Measurements from ENCODE around the gene PLA2R1. TPM values are rescaled to one million over a fixed set of nuclear protein-coding genes. Genes with fewer than 3 reads are reported as not detected.
"Not testable (repeated sequence)": the region's sequence is repeated elsewhere in the genome, so short reads cannot be mapped to it uniquely, and the experiment has no call there.

The PLA2R1 gene
- total RNA-seq, 1 donor from 2014 or later: 3.0 TPM

GRCh38 chr2:160038662-160039061, 23.8 kb downstream of the PLA2R1 start:
- intact Hi-C loops (cut with DNase I); DNase-seq (ENCODE audit: low spot score): not testable (repeated sequence)

DNA sequence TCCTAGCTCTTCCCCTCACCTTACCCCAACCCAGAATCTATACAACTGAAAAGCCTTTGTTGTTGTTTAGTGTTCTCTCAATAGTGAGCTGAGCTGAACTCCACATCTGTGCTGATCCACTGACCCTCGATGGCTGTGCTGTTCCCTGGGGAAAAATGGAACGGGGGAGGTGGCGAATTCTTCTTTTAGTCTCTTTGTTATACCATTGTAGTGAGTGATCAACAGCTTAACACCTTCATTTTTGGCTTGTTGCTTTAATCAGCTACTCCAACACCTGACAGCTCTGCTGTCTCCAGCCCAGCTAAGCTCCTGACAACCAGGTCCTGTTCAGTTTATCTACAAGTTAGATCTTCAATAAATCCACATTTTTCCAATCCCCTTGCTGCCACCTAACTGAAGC, 25.7 kb downstream of the PLA2R1 start:
- DNase-seq (ENCODE audit: low spot score): no peak
- intact Hi-C loops (cut with DNase I): no loop called here

GRCh38 chr2:160035125-160035524, 27.3 kb downstream of the PLA2R1 start:
- intact Hi-C loops (cut with DNase I): no loop called here
- DNase-seq (ENCODE audit: low spot score): no peak

DNA sequence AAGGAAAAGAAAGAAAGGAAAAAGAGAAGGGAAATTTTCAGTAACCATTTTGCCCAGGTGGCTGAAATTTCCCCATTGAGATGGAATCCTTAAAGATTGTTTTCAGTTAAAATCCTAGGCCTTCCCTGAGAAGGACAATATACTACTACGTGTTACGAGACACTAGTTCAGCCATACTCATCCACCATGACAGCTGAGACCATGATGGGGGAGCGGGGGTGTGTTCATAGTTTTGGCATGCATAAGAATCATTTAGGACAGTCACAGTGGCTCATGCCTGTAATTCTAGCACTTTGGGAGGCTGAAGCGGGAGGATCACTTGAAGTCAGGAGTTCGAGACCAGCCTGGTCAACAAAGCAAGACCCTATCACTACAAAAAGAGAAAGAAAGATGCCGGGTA, 28.0 kb downstream of the PLA2R1 start:
- intact Hi-C loops (cut with DNase I): no loop called here
- no peak for DNase-seq (ENCODE audit: low spot score)

- no peak for DNase-seq (ENCODE audit: low spot score)
- intact Hi-C loops (cut with DNase I): no loop called here
Observed at GRCh38 chr2:160033732-160034392, 28.6 kb downstream of the PLA2R1 start.

- intact Hi-C loops (cut with DNase I): no loop called here
- DNase-seq (ENCODE audit: low spot score): no peak
Observed at GRCh38 chr2:160029270-160029628, 33.2 kb downstream of the PLA2R1 start.

DNA sequence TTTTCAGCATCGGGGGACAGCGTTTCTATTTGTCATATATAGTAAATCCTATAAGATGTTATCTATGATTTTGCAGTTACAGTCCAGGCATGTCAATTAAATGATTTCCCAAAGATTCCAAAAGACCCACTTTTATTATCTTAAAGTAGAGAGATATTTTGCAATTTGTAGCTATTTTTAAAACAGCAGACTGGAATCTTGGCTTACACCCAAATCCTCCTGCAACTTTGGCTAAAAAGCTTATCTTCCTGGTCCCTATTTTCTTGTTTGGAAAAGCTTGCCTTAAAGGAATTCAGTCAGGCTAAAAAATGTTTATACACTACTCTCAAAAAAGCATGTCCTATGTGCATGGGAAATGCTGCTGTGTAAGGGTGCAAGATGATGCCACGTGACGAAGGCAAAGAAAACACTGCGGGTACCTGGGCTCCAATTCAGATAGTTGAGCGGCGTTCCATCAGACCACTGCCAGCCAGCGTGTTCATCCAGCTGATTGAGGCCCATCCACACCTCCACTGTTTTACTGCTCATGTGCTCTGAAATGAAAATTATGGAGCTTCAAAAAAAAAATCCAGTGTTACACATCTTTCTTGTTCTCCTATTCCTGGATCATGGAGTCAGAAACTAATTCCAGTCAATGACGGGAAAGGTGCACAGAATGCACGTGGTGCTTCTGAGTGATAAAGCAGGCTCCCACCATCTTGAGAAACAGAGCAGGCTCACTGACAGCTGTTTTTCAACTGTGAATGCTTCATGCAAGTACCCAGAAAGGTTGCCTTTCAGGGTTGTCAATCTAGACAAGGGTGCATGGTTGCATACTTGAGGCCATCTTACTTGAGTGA, 33.8 kb downstream of the PLA2R1 start:
- no peak for DNase-seq (ENCODE audit: low spot score)
- intact Hi-C loops (cut with DNase I): no loop called here

DNA sequence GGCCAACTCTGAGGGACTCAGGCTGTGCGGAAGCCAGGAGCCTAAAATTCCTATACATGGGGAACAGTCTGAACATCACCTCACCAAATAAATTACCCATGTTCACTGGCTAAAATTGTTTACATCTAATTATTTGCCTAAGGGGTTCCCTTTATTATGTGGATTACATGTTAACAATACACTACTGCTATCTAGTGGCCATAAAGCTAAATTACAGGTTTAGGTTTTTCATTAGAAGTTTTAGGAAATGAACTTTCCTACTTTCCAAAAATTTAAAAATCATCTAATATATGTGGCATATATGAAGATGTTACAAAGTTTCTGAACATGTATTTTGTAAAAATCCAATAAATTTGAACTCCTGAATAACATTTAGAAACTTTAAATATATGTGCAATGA, 40.3 kb downstream of the PLA2R1 start:
- intact Hi-C loops (cut with DNase I): no loop called here
- DNase-seq (ENCODE audit: low spot score): no peak

GRCh38 chr2:160019374-160020090, 42.9 kb downstream of the PLA2R1 start:
- no peak for DNase-seq (ENCODE audit: low spot score)
- intact Hi-C loops (cut with DNase I): no loop called here

- intact Hi-C loops (cut with DNase I): no loop called here
- no peak for DNase-seq (ENCODE audit: low spot score)
Observed at GRCh38 chr2:160015746-160016145, 46.7 kb downstream of the PLA2R1 start.

- DNase-seq (ENCODE audit: low spot score): no peak
- intact Hi-C loops (cut with DNase I): no loop called here
Observed at GRCh38 chr2:160014227-160014626, 48.2 kb downstream of the PLA2R1 start.

- no peak for DNase-seq (ENCODE audit: low spot score)
- intact Hi-C loops (cut with DNase I): no loop called here
Observed at GRCh38 chr2:160010361-160011145, 51.9 kb downstream of the PLA2R1 start.

GRCh38 chr2:160007111-160007510, 55.3 kb downstream of the PLA2R1 start:
- DNase-seq (ENCODE audit: low spot score): no peak
- intact Hi-C loops (cut with DNase I): loop anchor here (5.0 kb wide), 1 partner anchor 175 kb away; no protein-coding TSS in a partner anchor

DNA sequence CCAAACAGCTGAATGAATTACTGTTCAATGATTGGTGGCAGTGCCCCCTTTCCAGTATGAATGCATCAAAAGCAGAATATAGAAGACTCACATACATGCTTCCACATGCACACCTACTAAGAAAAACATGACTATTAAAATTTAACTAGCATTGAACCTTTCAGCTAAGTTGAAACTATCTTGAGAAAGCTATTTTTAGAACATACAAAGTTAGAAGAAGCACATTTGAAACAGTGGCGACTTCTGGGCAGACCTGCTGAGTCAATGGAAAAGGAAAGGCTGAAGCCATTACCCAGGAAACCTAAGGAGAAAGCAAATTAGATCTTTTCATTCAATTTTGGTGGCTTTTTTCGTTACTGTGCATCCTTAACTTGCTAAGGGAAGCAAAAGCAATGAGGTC, 55.9 kb downstream of the PLA2R1 start:
- no peak for DNase-seq (ENCODE audit: low spot score)
- intact Hi-C loops (cut with DNase I): loop anchor here (5.0 kb wide), 1 partner anchor 176 kb away; no protein-coding TSS in a partner anchor

DNA sequence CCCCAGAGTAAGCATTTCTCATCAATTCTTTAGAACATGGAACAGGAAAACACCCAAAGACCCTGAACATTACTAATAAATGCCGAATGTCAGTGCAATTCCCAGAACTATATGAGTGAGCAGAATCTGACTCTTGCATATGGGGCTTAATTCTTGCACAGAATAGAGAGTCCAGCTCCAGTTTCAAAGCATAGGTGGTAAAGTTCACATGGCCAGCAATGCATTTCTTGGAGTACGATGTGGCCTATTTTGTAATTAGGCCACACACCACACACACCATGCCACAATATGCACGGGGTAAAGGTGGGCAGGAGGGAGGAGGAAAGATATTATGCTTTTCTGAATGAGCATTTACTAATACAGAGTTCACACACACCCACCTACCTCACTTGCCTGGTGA, 56.5 kb downstream of the PLA2R1 start:
- no peak for DNase-seq (ENCODE audit: low spot score)
- intact Hi-C loops (cut with DNase I): loop anchor here (5.0 kb wide), 1 partner anchor 176 kb away; no protein-coding TSS in a partner anchor

DNA sequence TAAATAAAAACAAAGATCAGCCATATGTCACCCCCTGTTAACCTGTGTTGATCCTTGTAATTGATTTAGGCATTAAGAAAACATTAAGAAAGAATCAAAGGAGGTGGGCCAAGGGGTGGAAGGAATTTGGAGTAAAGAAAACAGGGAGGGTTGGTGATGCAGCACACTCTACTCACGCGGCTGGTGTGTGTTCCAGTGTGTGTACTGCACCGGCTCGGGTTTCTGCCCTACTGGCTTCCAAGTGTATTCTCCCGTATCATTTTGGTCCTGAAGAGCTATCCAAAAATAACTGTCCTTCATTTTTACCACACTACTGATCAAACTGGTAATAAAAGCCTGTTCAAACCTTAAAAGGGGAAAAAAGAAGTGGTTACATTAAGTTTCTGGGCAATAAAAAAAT, 56.9 kb downstream of the PLA2R1 start:
- DNase-seq (ENCODE audit: low spot score): no peak
- intact Hi-C loops (cut with DNase I): loop anchor here (5.0 kb wide), 1 partner anchor 177 kb away; no protein-coding TSS in a partner anchor

GRCh38 chr2:159998961-159999360, 63.5 kb downstream of the PLA2R1 start:
- DNase-seq (ENCODE audit: low spot score): no peak
- intact Hi-C loops (cut with DNase I): no loop called here

DNA sequence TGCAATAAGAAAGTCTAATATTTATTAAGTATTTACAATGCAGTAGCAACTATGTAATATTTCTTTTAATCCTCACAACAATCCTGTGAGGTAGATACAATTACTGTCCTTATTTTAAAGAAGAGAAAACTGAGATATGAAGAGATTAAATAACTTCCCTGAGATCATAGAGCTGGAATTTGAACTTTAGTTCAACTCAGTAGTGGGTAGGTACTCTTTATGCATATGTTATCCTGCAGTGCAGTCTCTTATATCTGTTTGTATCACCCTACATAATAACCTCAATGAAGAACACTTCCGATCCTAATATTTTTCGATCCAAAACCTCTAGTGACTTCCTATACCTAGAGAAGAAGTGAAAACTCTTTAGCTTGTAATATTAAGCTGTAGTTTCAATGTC, 64.2 kb downstream of the PLA2R1 start:
- intact Hi-C loops (cut with DNase I): no loop called here
- no peak for DNase-seq (ENCODE audit: low spot score)

DNA sequence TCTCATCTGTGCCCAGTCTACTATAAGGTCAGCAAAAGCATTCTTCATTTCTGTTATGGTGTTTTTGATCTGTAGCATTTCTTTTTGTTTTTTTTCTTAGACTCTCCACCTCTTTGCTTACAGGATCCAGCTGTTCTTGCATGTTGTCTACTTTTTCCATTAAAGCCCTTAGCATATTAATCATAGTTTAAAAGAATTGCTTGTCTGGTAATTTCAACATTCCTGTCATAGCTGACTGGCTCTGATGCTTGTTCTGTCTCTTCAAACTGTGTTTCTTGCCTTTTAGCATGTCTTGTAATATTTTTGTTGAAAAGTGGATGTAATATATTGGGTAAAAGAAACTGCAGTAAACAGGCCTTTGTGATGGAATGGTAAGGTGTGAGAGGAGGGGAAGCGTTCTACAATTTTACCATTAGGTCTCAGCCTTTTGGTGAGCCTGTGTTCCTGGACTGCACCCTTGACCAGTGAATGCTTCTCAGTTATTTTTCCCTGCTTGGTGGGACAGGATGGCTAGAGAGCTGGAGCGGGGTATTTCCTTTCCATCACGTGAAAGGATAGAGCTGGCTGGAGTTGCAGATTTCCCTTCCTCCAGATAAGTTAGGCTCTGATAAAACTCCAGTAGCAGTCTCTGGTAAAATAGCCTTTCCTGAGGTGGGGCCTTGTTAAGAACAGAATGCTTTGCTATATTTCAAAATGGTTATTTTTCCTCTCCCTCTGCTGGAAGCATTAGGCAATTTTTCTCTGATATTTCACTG, 65.4 kb downstream of the PLA2R1 start:
- intact Hi-C loops (cut with DNase I): no loop called here

More for the DNA sequence above, 65.4 kb downstream of the PLA2R1 start:
- no peak for DNase-seq (ENCODE audit: low spot score)

Measured in cardiac septum (tissue), 1 donor.